Esophagus squamous epithelium (tissue), 5 donors: ENCODE data around the gene CRB2. TPM values are rescaled to one million over a fixed set of nuclear protein-coding genes. Genes with fewer than 3 reads are reported as not detected.

Experiments
- DNase-seq: peaks from one replicate; lab custom pipeline; 2025; lab: John Stamatoyannopoulos, UW
- H3K27ac ChIP-seq, 4 donors: fragments of 200-600 bp; sonication (generic); one replicate each; pipeline ENCODE4 v1.5.1; 2016 to 2019; ENCODE audit warnings: mild to moderate bottlenecking in 1 of 4
- H3K27me3 ChIP-seq, 4 donors: fragments of 200-600 bp; sonication (generic); 1 replicate in 3 of 4; 2 replicates in 1 of 4; pipeline versions ENCODE4 v1.5.1 to v1.6.0; 2017 to 2021; ENCODE audit warnings: antibody characterized with exemption in 1 of 4
- H3K36me3 ChIP-seq, 3 donors: fragments of 200-600 bp; sonication (generic); one replicate each; pipeline ENCODE4 v1.5.1; 2016 to 2019
- H3K4me1 ChIP-seq, 3 donors: fragments of 200-600 bp; sonication (generic); one replicate each; pipeline ENCODE4 v1.5.1; 2017 to 2019
- H3K4me3 ChIP-seq, 4 donors: fragments of 200-600 bp; sonication (generic); 1 replicate in 3 of 4; 2 replicates in 1 of 4; pipeline ENCODE4 v1.5.1; 2016 to 2019; ENCODE audit warnings: mild to moderate bottlenecking in 2 of 4, moderate library complexity in 1 of 4
- H3K9me3 ChIP-seq, 3 donors: fragments of 200-600 bp; sonication (generic); one replicate each; pipeline ENCODE4 v1.5.1; 2016 to 2019
- POLR2A ChIP-seq, 4 donors: fragments of 450-650 bp; IDR thresholded peaks; one replicate each; pipeline ENCODE4 v1.6.1; 2017; ENCODE audit warnings: antibody characterized with exemption in 4 of 4, mild to moderate bottlenecking in 4 of 4, moderate library complexity in 3 of 4
- WGBS, 2 donors: methylation state at CpG; one replicate each; pipeline ENCODE4 v1.1.5; 2018; 5-methylcytosine and 5-hydroxymethylcytosine counted together
- intact Hi-C: fragments of 100-400 bp; cut with DNase I; formaldehyde crosslinking; loops from one replicate; pipeline ENCODE4 v1.15.0; 2022
- total RNA-seq, 4 donors: library from RNA; depleted of rRNA; stranded (reverse); fragments of >200 nt; gene quantifications; one replicate each; pipeline ENCODE4 v1.1.0, GENCODE V29; 2016
- TF ChIP-seq, protein P1 (sequence below), 6 experiments: fragments of 450-650 bp in 4 of 6; fragments of 200-600 bp in 2 of 6; sonication (generic) in 2 of 6; IDR thresholded peaks; one replicate each; pipeline ENCODE4 v1.5.1; 2016 to 2019; ENCODE audit warnings: antibody characterized with exemption in 6 of 6, mild to moderate bottlenecking in 4 of 6, moderate library complexity in 4 of 6
- donor health status: DM: yes; HTN: yes; CAD: no.

CRB2 gene
- total RNA-seq, 4 donors from 2014 or later, result not detected

DNA sequence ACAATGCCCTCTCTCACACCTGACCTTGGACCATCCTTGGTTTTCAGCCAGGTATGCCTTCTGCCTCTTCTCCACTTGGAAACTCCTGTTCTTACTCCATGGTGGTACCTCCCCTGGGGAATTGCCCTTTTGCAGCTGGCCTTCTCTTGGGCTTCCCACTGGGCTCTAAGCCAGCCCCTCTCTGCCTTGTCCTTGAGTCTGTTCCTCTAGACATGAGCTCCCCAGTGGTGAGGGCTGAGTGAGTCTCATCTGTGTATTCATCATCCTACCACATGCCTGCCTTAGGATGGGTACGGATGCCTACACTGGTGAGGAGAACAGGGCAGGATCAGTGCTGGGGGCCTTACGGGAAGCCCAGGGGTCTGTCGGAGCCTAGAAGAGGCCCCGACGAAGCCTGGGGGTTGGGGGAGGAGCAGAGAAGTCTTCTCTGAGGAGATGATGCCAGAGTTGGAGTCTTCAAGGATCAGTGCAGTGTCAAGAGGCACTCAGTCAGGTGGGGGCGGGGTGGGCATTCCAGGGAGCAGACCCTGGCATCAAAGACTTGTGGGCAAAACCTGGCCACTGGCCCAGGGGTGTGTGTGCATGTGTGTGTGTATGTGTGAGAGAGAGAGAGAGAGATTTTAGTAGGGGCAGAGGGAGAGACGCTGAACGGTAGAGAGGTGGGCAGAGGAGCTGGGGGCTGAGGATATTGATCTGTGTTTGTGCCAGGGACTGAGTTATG is 5.2 kb upstream of the CRB2 start:
- intact Hi-C loops, result no loop called here
- Histone ChIP-seq H3K9me3 (no peaks in the 10 kb centered on the region), H3K4me3 (no peak overlapping the region), H3K27ac (no peak overlapping the region), H3K27me3 (peaks cover 0 to 63% (median 0%) of the 10 kb centered on the region in 4 donors), H3K4me1 (peaks cover 5 to 57% (median 22%) of the 10 kb centered on the region in 3 donors), H3K36me3 (no peaks in the 10 kb centered on the region)
- WGBS, 2 donors, result 55 to 65% methylated on average over 3 to 7 of the region's 8 CpGs
- DNase-seq, result no peak
- TF ChIP-seq POLR2A (IDR thresholded peaks at IDR 0.05), result no peak
- TF ChIP-seq, protein P1, sequence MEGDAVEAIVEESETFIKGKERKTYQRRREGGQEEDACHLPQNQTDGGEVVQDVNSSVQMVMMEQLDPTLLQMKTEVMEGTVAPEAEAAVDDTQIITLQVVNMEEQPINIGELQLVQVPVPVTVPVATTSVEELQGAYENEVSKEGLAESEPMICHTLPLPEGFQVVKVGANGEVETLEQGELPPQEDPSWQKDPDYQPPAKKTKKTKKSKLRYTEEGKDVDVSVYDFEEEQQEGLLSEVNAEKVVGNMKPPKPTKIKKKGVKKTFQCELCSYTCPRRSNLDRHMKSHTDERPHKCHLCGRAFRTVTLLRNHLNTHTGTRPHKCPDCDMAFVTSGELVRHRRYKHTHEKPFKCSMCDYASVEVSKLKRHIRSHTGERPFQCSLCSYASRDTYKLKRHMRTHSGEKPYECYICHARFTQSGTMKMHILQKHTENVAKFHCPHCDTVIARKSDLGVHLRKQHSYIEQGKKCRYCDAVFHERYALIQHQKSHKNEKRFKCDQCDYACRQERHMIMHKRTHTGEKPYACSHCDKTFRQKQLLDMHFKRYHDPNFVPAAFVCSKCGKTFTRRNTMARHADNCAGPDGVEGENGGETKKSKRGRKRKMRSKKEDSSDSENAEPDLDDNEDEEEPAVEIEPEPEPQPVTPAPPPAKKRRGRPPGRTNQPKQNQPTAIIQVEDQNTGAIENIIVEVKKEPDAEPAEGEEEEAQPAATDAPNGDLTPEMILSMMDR (IDR thresholded peaks at IDR 0.05), result no peak

DNA sequence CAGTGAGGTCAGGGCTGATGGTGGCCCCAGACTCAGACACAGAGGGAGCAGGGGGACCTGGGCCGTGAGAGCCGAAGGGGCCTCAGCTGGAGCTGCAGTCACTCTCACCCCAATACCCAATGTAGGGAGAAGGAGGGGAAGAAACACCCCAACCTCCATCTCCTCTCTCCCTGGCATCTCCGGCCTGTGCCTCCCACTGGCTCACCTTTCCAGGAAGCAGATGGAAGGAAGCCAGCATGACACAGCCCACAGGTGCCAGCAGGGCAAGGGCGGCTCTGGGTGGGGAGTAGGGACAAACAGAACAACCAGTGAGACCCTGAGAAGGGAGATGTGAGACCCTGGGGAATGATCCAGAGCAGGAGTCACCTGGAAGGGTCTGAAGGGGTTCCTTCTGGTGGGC is 3.0 kb upstream of the CRB2 start:
- no peak for DNase-seq
- H3K36me3 ChIP-seq, result no peaks in the 10 kb centered on the region
- H3K27ac ChIP-seq, result no peak overlapping the region
- no peaks in the 10 kb centered on the region for H3K9me3 ChIP-seq
- H3K4me1 ChIP-seq, result peaks cover 0 to 45% (median 16%) of the 10 kb centered on the region in 3 donors
- H3K27me3 ChIP-seq, result peaks cover 0 to 64% (median 0%) of the 10 kb centered on the region in 4 donors
- intact Hi-C loops, result no loop called here
- no peak overlapping the region for H3K4me3 ChIP-seq
- TF ChIP-seq POLR2A (IDR thresholded peaks at IDR 0.05), result no peak
- TF ChIP-seq, protein P1 (IDR thresholded peaks at IDR 0.05), result no peak
- 52 to 56% methylated on average over 2 of the region's 4 CpGs for WGBS, 2 donors

DNA sequence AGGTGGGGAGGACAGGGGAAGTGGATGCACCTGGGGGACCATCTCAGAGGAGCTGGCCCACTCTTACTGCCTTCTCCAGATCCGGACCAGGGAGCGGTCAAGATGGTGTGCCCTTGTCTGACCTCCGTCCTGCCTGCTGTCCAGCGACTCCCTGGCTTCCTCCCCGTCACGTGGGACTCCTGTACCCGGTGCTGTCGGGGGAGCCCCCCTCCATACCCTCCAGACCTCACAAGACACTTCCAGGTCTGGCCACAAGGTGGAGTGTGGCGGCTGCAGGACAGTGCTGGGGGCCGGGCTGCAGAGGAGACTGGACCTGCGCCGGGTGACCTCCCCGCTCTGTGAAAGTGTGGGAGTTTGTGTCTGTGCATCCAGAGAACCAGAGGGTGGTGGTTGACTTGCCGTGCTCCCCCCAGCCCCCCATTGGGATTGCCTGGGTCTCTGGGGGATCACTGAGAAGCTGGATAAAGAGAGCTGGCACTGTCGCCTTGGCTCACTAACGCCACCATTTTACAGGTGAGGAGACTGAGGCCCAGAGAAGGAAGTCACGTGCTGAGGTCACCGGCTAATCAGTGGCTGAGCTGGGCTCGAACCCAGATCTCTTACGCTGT is 1.9 kb upstream of the CRB2 start:
- H3K27ac ChIP-seq, result no peak overlapping the region
- no peak for DNase-seq

DNA sequence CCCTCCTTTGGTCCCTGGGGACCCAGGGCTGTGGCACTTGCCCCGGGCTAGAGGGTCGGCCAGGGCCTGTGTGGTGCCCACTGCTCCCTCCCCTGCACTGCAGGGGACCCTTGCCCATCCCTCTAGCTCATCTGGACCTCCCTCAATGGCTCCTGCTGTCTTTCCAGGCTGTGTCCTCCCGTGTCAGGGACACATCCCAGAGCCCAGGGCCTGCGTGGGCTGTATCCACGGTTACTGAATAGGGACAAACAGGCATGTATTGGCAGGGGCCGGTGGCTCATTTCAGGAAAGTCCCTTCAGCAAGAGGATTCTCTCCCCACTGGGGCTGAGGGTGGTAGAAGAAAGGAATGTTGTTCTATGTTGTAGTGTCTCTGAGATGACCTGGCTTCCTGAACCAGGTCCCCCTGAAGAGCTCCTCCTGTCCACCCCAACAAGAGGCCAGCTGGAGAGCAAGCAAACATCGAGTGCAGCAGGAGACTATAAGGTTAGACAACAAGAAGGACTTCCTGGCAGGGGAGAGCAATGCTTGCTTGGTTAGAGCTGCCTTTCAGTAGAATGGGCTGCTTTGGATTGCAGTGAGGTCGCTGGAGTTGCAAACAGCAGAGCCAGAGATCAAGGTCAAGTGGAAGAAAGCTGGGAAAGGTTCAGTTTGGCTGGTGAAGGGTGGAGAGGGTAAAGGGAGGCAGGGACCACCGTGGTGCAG is 1.0 kb upstream of the CRB2 start:
- H3K9me3 ChIP-seq, result no peaks in the 10 kb centered on the region
- peaks cover 0 to 41% (median 13%) of the 10 kb centered on the region in 3 donors for H3K4me1 ChIP-seq
- peaks cover 0 to 46% (median 0%) of the 10 kb centered on the region in 4 donors for H3K27me3 ChIP-seq
- DNase-seq, result no peak
- H3K27ac ChIP-seq, result no peak overlapping the region
- WGBS, 2 donors, result 35 to 38% methylated on average over 2 to 3 of the region's 9 CpGs
- H3K4me3 ChIP-seq, result no peak overlapping the region
- intact Hi-C loops, result no loop called here
- TF ChIP-seq POLR2A (IDR thresholded peaks at IDR 0.05), result no peak
- TF ChIP-seq, protein P1 (IDR thresholded peaks at IDR 0.05), result no peak
- H3K36me3 ChIP-seq, result no peaks in the 10 kb centered on the region

More for the DNA sequence above, 1.9 kb upstream of the CRB2 start:
- intact Hi-C loops, result no loop called here
- Histone ChIP-seq H3K36me3 (no peaks in the 10 kb centered on the region), H3K4me3 (no peak overlapping the region), H3K4me1 (peaks cover 0 to 42% (median 16%) of the 10 kb centered on the region in 3 donors), H3K9me3 (no peaks in the 10 kb centered on the region), H3K27me3 (peaks cover 0 to 54% (median 0%) of the 10 kb centered on the region in 4 donors)
- TF ChIP-seq, protein P1 (IDR thresholded peaks at IDR 0.05), result peak; percentile 71 to 86 (median 76)
- no peak for TF ChIP-seq POLR2A (IDR thresholded peaks at IDR 0.05)
- 55 to 57% methylated on average over 3 to 6 of the region's 20 CpGs for WGBS, 2 donors
